ENCODE data around the gene ACOT7.
"Not testable (repeated sequence)": the region's sequence is repeated elsewhere in the genome, so short reads cannot be mapped to it uniquely, and the experiment has no call there.

GRCh38 chr1:6437012-6437700 is 43.6 kb upstream of the ACOT7 start:
- TF ChIP-seq CTCF (IDR thresholded peaks at IDR 0.05; ENCODE audit: low read length): peak; percentile 15
- TF ChIP-seq EZH2 (optimal IDR thresholded peaks at IDR 0.05; ENCODE audit: low read depth, low read length): not testable (repeated sequence)
